Peyer's patch (tissue), 4 donors: ENCODE measurements around the gene SYNPO.

Experiments used
- CTCF ChIP-seq, 6 experiments: fragments of 450-650 bp in 4 of 6; fragments of 200-600 bp in 2 of 6; sonication (generic) in 1 of 6; IDR thresholded peaks; one replicate each; pipeline ENCODE4 v1.5.1; 2017 to 2019; ENCODE audit warnings: antibody characterized with exemption in 6 of 6, mild to moderate bottlenecking in 3 of 6, moderate library complexity in 1 of 6
- POLR2A ChIP-seq, 2 donors: fragments of 450-650 bp; IDR thresholded peaks; one replicate each; pipeline ENCODE4 v1.5.1; 2017; ENCODE audit warnings: antibody characterized with exemption in 2 of 2, mild to moderate bottlenecking in 2 of 2, moderate library complexity in 2 of 2

- no peak for TF ChIP-seq CTCF (IDR thresholded peaks at IDR 0.05)
- TF ChIP-seq POLR2A (IDR thresholded peaks at IDR 0.05) = no peak
Observed at GRCh38 chr5:150593593-150593992, 46.9 kb upstream of the SYNPO start.
